Heart left ventricle (tissue), 16 donors: ENCODE results near the gene TBC1D22B. TPM values are rescaled to one million over a fixed set of nuclear protein-coding genes. Genes with fewer than 3 reads are reported as not detected.
"Not testable (repeated sequence)": the region's sequence is repeated elsewhere in the genome, so short reads cannot be mapped to it uniquely, and the experiment has no call there.

ENCODE experiments used
- ATAC-seq, 4 donors: fragments of 200-7000 bp; cut with Tn5 transposase; one replicate each; pipeline ENCODE4 v1.9.1; 2020 to 2022; ENCODE audit warnings: moderate library complexity in 4 of 4, mild to moderate bottlenecking in 3 of 4, moderate number of reproducible peaks in 1 of 4
- DNase-seq, 5 donors: peaks; one replicate each; pipeline ENCODE4 v3.0.0-alpha.2; 2020
- H3K27ac ChIP-seq, 12 donors: fragments of 200-600 bp; sonication (generic) in 4 of 12; one replicate each; pipeline versions ENCODE4 v1.5.0 to v1.8.0; 2016 to 2022; ENCODE audit warnings: mild to moderate bottlenecking in 2 of 12
- H3K27me3 ChIP-seq, 9 donors: fragments of 200-600 bp; sonication (generic) in 2 of 9; one replicate each; pipeline versions ENCODE4 v1.5.1 to v1.8.0; 2016 to 2022; ENCODE audit warnings: mild to moderate bottlenecking in 3 of 9
- H3K36me3 ChIP-seq, 9 donors: fragments of 200-600 bp; sonication (generic) in 2 of 9; one replicate each; pipeline versions ENCODE4 v1.5.0 to v1.8.0; 2018 to 2022; ENCODE audit warnings: mild to moderate bottlenecking in 2 of 9
- H3K4me1 ChIP-seq, 12 donors: fragments of 200-600 bp; sonication (generic) in 4 of 12; one replicate each; pipeline versions ENCODE4 v1.5.0 to v1.8.0; 2016 to 2022; ENCODE audit warnings: mild to moderate bottlenecking in 3 of 12
- H3K4me3 ChIP-seq, 12 donors: fragments of 200-600 bp; sonication (generic) in 4 of 12; one replicate each; pipeline versions ENCODE4 v1.5.0 to v1.8.0; 2017 to 2022; ENCODE audit warnings: mild to moderate bottlenecking in 9 of 12, moderate library complexity in 4 of 12
- H3K9me3 ChIP-seq, 12 donors: fragments of 200-600 bp; sonication (generic) in 4 of 12; one replicate each; pipeline versions ENCODE4 v1.5.0 to v1.8.0; 2016 to 2022; ENCODE audit warnings: mild to moderate bottlenecking in 1 of 12
- CTCF ChIP-seq, 12 donors: fragments of 200-600 bp; sonication (generic) in 4 of 12; IDR thresholded peaks; one replicate each; pipeline versions ENCODE4 v1.5.0 to v1.8.0; 2018 to 2022; ENCODE audit warnings: antibody characterized with exemption in 12 of 12, mild to moderate bottlenecking in 5 of 12
- POLR2A ChIP-seq, 2 donors: fragments of 450-650 bp; IDR thresholded peaks; one replicate each; pipeline ENCODE4 v1.6.1; 2017; ENCODE audit warnings: antibody characterized with exemption in 2 of 2, mild to moderate bottlenecking in 2 of 2, moderate library complexity in 2 of 2
- WGBS, 4 donors: extraction: QIAGEN DNeasy Blood & Tissue Kit in 2 of 4; methylation state at CpG; one replicate each; pipeline versions ENCODE4 v1.1.5 to v1.1.7; 2013 to 2018; 5-methylcytosine and 5-hydroxymethylcytosine counted together
- intact Hi-C, 10 donors: fragments of 100-400 bp; cut with DNase I; formaldehyde crosslinking; loops; one replicate each; pipeline versions ENCODE4 v1.11.1 to v1.14.2; 2022
- polyA plus RNA-seq, 2 donors: library from polyadenylated mRNA; stranded (reverse); fragments of 200-250 nt; gene quantifications; one replicate each; pipeline ENCODE4 v1.2.3, GENCODE V29; 2013
- total RNA-seq, 9 donors: library from RNA; depleted of rRNA in 2 of 9; stranded (reverse); fragments of >200 nt in 2 of 9; fragmentation: NEBNext Ultra II Directional in 3 of 9; extraction: Animal tissue kit (Norgen Biotek cat#: 25700) in 3 of 9; gene quantifications; one replicate each; pipeline versions ENCODE4 v1.1.0 to v1.2.4, GENCODE V29; 2016 to 2023
- donor health status: ischemic (EF 13 %, LVEDD 7.1; RV severe dilation, severe dysfunction).
- donor health status: healthy with polysubstance abuse.
- donor health status: DM: no; HTN: yes; CAD: no.
- donor health status: DM: no; HTN: no; CAD: no.
- donor health status: ischemic (EF 25% LVEDD 6.9; RV normal size, moderate dysfunction).
- donor health status: ischemic (EF 25% LVEDD 5.7; RV mildly dilated, moderate dysfunction).
- donor health status: healthy.
- donor health status: DM: yes; HTN: yes; CAD: no.
- donor health status: ischemic (EF 35%, LVEDD 5.7; RV mildly dilated, moderate dysfunction).
- donor health status: nonischemic (EF 11% LVEDD 7.7; RV severe dilation, severe dysfunction).
- donor health status: DM: yes; HTN: yes; CAD: no.
- donor health status: PGD.
- donor health status: ischemic (EF 29% LVEDD 5.4; RV normal size, mild dysfunction).
- donor health status: nonischemic (EF 23%, LVEDD 6.1; RV moderate dilation, normal function).

Gene TBC1D22B
- total and polyA plus RNA-seq, 11 donors = 3.1 to 10.7 (median 7.3) TPM

DNA sequence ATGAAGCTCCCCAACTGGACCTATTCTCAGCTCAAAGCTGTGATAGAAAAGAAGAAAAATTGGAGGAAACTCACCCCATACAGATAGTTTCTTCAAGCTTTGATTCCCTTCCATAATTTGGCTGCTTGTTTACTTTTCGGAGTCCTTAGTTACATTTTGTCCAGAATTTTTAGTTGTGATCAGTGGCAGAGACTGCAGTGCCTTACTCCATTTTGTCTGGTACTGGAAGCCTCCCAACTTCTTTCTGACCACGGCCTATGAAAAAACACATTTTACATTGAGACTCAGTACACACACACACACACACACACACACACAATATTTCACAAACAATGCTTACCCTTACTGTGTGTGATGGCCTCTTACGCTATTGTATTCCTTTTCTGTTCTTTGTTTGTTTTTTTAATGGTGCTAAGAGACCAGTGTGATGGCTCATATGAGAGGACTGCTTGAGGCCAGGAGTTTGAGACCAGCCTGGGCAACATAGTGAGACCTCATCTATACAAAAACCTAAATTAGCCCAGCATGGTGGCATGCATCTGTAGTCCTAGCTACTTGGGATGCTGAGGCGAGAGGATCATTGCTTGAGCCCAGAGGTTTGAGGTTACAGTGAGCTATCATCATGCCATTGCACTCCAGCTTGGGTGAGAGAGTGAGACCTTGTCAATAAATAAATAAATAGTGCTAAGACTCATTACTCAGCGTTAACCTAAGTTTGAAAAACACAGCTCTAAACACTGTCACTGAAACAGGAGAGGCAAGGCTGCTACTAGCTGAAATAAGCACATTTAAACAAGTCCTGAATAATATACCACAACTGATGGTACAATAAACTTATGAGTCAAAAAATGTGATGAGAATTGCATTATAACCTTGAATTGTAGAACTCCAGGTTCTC is 82.4 kb downstream of the TBC1D22B start:
- intact Hi-C loops = no loop called here
- Histone ChIP-seq H3K27me3 (peaks cover 0 to 7% (median 0%) of the 10 kb centered on the region in 9 donors), H3K36me3 (no peaks in the 10 kb centered on the region), H3K9me3 (no peaks in the 10 kb centered on the region), H3K4me3 (no peak overlapping the region), H3K4me1 (peaks cover 0 to 2% (median 0%) of the 10 kb centered on the region in 12 donors), H3K27ac (no peak overlapping the region)
- ATAC-seq = no peak
- TF ChIP-seq POLR2A (IDR thresholded peaks at IDR 0.05) (no peak), CTCF (IDR thresholded peaks at IDR 0.05) (no peak)
- WGBS, 4 donors = 90 to 92% (median 91%) methylated on average over 5 of the region's 5 CpGs
- DNase-seq = no peak

DNA sequence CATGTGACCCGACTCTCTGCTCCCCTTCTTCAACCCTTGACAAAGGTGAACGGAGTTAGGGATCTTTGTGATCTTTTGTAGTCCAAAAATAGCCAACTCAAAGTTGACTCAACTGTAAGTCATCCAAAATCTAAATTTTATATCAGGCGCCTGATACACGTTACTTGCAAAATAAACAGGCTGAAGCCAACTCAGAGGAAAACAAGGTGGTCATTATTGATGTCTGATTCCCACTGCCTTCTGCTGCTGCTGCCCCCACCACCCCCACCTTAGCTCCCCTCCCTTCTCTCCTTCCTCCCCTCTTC is 83.0 kb downstream of the TBC1D22B start:
- H3K27ac ChIP-seq = no peak overlapping the region
- ATAC-seq (no peak), DNase-seq (no peak)
- intact Hi-C loops = no loop called here
- TF ChIP-seq CTCF (IDR thresholded peaks at IDR 0.05) (no peak), POLR2A (IDR thresholded peaks at IDR 0.05) (no peak)
- WGBS, 4 donors = 68 to 79% (median 76%) methylated on average over 4 of the region's 4 CpGs
- H3K27me3 ChIP-seq = peaks cover 0 to 7% (median 0%) of the 10 kb centered on the region in 9 donors
- H3K4me3 ChIP-seq = no peak overlapping the region
- no peaks in the 10 kb centered on the region for H3K9me3 ChIP-seq
- no peaks in the 10 kb centered on the region for H3K36me3 ChIP-seq
- H3K4me1 ChIP-seq = no peaks in the 10 kb centered on the region

DNA sequence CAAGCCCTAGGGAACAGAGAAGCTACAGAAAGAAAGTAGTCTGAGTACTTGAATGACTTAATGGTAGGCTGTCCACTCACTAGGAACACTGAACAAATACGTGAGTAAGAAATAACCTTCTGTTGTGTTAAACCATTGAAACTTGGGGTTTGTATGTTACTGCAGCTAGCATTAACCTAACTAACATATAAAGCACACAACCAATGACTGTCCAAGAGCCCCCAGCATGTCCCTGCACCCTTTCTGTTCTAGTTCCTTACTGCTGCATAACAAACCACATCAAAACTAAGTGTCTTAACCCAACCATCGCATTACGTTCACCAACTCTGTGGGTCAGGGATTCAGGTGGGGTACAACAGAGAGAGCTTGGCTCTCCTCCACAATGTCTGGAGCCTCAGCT is 85.7 kb downstream of the TBC1D22B start:
- intact Hi-C loops = no loop called here
- no peaks in the 10 kb centered on the region for H3K9me3 ChIP-seq
- H3K27me3 ChIP-seq = peaks cover 0 to 7% (median 0%) of the 10 kb centered on the region in 9 donors
- no peaks in the 10 kb centered on the region for H3K4me1 ChIP-seq
- TF ChIP-seq POLR2A (IDR thresholded peaks at IDR 0.05) (no peak), CTCF (IDR thresholded peaks at IDR 0.05) (no peak)
- ATAC-seq = no peak
- 88 to 98% (median 95%) methylated on average over 3 of the region's 3 CpGs for WGBS, 4 donors
- H3K36me3 ChIP-seq = no peaks in the 10 kb centered on the region
- no peak for DNase-seq
- H3K27ac ChIP-seq = no peak overlapping the region
- H3K4me3 ChIP-seq = no peak overlapping the region

DNA sequence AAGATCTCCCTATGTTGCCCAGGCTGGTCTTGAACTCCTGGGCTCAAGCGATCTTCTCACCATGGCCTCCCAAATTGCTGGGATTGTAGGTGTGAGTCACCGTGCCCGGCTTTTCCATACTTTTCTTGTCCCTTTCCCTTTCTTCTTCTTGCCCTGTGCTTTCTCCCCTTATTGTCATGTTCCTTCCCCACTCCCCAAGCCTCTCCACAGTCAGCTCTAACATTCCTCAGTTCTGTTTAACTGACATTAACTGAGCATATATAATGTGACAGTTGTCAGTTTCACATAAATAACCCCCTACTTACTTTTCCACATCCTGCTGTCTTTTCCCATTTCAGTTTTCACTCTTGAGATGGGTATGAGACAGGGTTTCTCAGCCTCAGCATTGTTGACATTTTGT is 86.7 kb downstream of the TBC1D22B start:
- Histone ChIP-seq H3K4me3 (no peak overlapping the region), H3K4me1 (no peaks in the 10 kb centered on the region), H3K27ac (no peak overlapping the region), H3K9me3 (no peaks in the 10 kb centered on the region), H3K27me3 (peaks cover 0 to 7% (median 0%) of the 10 kb centered on the region in 9 donors), H3K36me3 (no peaks in the 10 kb centered on the region)
- no peak for ATAC-seq
- WGBS, 4 donors = 79 to 94% (median 88%) methylated on average over 3 of the region's 3 CpGs
- intact Hi-C loops = no loop called here
- no peak for DNase-seq
- TF ChIP-seq CTCF (IDR thresholded peaks at IDR 0.05) (no peak), POLR2A (IDR thresholded peaks at IDR 0.05) (no peak)

DNA sequence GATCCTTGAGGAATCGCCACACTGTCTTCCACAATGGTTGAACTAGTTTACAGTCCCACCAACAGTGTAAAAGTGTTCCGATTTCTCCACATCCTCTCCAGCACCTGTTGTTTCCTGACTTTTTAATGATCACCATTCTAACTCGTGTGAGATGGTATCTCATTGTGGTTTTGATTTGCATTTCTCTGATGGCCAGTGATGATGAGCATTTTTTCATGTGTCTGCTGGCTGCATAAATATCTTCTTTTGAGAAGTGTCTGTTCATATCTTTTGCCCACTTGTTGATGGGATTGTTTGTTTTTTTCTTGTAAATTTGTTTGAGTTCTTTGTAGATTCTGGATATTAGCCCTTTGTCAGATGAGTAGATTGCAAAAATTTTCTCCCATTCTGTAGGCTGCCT is 88.2 kb downstream of the TBC1D22B start:
- H3K4me1 ChIP-seq, H3K36me3 ChIP-seq, H3K9me3 ChIP-seq, H3K4me3 ChIP-seq, ATAC-seq, H3K27ac ChIP-seq, H3K27me3 ChIP-seq, DNase-seq, intact Hi-C loops: not testable (repeated sequence)
- WGBS, 4 donors = 71 to 84% (median 80%) methylated on average over 3 of the region's 3 CpGs
